Epithelial cell of esophagus (primary cell): ENCODE data around the gene ANXA4.

Experiments used
- DNase-seq: peaks from one replicate; pipeline ENCODE4 v3.0.0; 2010; ENCODE audit warnings: low read depth
- H3K4me3 ChIP-seq: 2 replicates; pipeline ENCODE4 v1.5.1; 2011; ENCODE audit warnings: mild to moderate bottlenecking, low read length, control low read depth
- CTCF ChIP-seq: IDR thresholded peaks from 2 replicates; pipeline ENCODE4 v1.5.1; 2011; ENCODE audit warnings: low read depth, mild to moderate bottlenecking, low read length, control low read depth, inconsistent platforms; ENCODE audit not compliant: insufficient read depth; ENCODE audit errors: missing control alignments

Gene ANXA4

DNA sequence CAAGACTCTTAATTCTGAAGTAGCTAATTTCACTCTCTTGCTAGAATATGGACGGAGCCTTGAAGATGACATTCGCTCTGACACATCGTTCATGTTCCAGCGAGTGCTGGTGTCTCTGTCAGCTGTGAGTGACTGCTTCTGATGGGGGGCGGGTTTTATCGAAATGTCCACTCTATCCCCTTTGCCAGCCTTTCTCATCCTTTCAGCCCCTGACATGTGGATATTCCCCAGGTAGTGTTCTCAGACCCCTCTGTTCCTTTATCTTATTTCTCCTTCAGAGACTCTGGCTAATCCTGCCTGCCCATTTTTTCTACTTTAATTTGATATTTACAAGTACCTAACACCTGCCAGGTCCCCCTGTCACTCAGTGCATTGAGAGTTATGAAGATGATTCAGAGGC, 68.6 kb downstream of the ANXA4 start:
- no peak for DNase-seq
- TF ChIP-seq CTCF: no peak
- no peak overlapping the region for H3K4me3 ChIP-seq

DNA sequence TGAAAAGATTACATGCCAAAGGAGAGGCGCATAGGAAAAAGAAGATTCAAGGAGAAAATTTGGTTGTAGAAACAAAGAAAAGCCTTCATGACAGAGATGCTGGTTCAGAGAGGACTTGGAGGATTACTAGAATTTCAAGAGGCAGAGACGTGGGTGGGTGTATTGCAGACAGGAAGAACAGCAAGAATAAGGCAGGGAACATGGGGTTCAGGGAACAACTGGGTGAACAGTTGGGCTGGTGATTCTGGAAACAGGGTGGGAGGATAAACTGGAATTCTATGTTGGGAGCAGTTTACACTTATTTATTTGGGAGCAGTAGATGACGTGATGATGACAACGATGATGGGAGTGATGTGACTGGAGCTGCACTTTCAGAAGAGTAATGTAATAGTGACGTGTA, 69.1 kb downstream of the ANXA4 start:
- H3K4me3 ChIP-seq: no peak overlapping the region
- no peak for TF ChIP-seq CTCF
- DNase-seq: no peak

DNA sequence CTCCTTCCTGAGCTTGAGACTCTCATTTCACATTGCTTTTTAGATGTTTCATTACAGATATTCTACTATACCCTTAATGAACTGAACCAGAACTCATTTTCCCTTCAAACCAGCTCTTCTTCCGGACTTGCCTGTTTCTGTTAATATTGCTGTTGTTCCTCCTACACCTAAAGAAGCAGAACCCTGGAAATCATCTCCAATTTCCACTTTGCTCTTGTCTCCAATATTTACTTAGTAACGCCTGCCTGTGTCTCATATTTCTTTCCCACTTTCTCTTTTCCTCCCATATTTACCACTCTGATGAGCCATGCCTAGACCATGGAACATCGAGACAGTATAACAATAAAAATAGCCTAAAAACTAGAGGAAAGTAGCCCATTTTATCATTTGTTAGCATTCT, 69.7 kb downstream of the ANXA4 start:
- H3K4me3 ChIP-seq: no peak overlapping the region
- TF ChIP-seq CTCF: no peak
- DNase-seq: no peak

- H3K4me3 ChIP-seq: no peak overlapping the region
- DNase-seq: no peak
- no peak for TF ChIP-seq CTCF
These were observed 73.8 kb downstream of the ANXA4 start for GRCh38 chr2:69815717-69816116.

DNA sequence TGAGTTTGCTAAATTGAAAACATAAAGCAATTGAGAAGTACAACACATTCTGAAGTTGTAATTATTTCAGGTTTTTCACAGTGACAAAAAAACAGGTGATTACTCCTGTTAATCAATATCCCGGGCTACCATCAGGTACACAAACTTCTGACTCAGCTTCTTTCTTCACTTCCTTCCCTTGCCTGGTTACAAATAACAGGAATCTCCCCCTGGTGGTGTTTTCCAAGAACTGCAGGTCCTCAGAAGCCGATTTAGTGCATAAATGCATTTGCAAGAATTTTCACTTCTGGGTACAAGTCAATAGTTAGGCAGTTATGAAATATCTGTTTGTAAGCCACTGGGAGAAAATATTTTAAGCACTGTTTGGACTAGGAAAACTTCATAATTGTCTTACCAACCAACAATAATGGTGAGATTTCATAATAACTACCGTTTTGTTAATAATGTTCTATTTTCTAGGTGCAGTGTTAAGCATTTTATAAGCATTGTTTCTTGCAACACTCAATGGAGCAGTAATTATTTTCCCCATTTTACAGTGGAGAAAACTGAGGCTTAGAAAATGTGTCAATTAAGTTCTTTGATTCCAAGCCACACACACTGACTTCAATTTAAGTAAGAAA, 75.1 kb downstream of the ANXA4 start:
- no peak overlapping the region for H3K4me3 ChIP-seq
- peak; percentile 89 for DNase-seq
- TF ChIP-seq CTCF: peak; percentile 95

- no peak for TF ChIP-seq CTCF
- H3K4me3 ChIP-seq: no peak overlapping the region
- no peak for DNase-seq
These were observed 76.0 kb downstream of the ANXA4 start for GRCh38 chr2:69817729-69818501.
